Activated CD4-positive, CD25-positive, alpha-beta regulatory T cell (primary cell): ENCODE results near the gene C12orf75.
"Not testable (repeated sequence)": the region's sequence is repeated elsewhere in the genome, so short reads cannot be mapped to it uniquely, and the experiment has no call there.

Source experiments
- DNase-seq, 4 experiments: peaks; one replicate each; lab custom pipeline; 2025; lab: John Stamatoyannopoulos, UW

The C12orf75 gene

GRCh38 chr12:105330283-105330930, at the start of gene C12orf75:
Gene C12orf75, plus strand, starts transcription at chr12:105330691. Its CDS starts 201 bp downstream, at chr12:105330892.
- DNase-seq, result peak; percentile 57 to 70 (median 66)

GRCh38 chr12:105280966-105281693, 49.4 kb upstream of the C12orf75 start:
- DNase-seq, result no peak

GRCh38 chr12:105281694-105282049, 48.8 kb upstream of the C12orf75 start:
- DNase-seq, result no peak

- DNase-seq, result no peak
These were observed 45.1 kb upstream of the C12orf75 start for GRCh38 chr12:105285378-105285777.

- DNase-seq, result no peak
These were observed 43.1 kb upstream of the C12orf75 start for GRCh38 chr12:105287408-105287807.

- DNase-seq, result no peak
These were observed 42.0 kb upstream of the C12orf75 start for GRCh38 chr12:105288311-105288996.

GRCh38 chr12:105289114-105289904, 41.2 kb upstream of the C12orf75 start:
- no peak for DNase-seq

GRCh38 chr12:105291531-105291930, 39.0 kb upstream of the C12orf75 start:
- DNase-seq, result no peak

- DNase-seq, result no peak
These were observed 37.8 kb upstream of the C12orf75 start for GRCh38 chr12:105292705-105293104.

GRCh38 chr12:105293187-105293586, 37.3 kb upstream of the C12orf75 start:
- no peak for DNase-seq

- no peak for DNase-seq
These were observed 36.3 kb upstream of the C12orf75 start for GRCh38 chr12:105294161-105294560.

GRCh38 chr12:105294886-105295479, 35.5 kb upstream of the C12orf75 start:
- DNase-seq, result no peak

GRCh38 chr12:105296116-105297089, 34.1 kb upstream of the C12orf75 start:
- DNase-seq, result no peak

GRCh38 chr12:105300883-105301282, 29.6 kb upstream of the C12orf75 start:
- no peak for DNase-seq

- DNase-seq, result no peak
These were observed 28.8 kb upstream of the C12orf75 start for GRCh38 chr12:105301696-105302095.

GRCh38 chr12:105302986-105303385, 27.5 kb upstream of the C12orf75 start:
- DNase-seq, result not testable (repeated sequence)

- not testable (repeated sequence) for DNase-seq
These were observed 25.9 kb upstream of the C12orf75 start for GRCh38 chr12:105304626-105305025.

GRCh38 chr12:105307601-105308314, 22.7 kb upstream of the C12orf75 start:
- DNase-seq, result not testable (repeated sequence)

- DNase-seq, result not testable (repeated sequence)
These were observed 21.7 kb upstream of the C12orf75 start for GRCh38 chr12:105308839-105309238.

- not testable (repeated sequence) for DNase-seq
These were observed 21.1 kb upstream of the C12orf75 start for GRCh38 chr12:105309384-105309783.
